ENCODE measurements around the gene LZTFL1. TPM values are rescaled to one million over a fixed set of nuclear protein-coding genes. Genes with fewer than 3 reads are reported as not detected.
"Not testable (repeated sequence)": the region's sequence is repeated elsewhere in the genome, so short reads cannot be mapped to it uniquely, and the experiment has no call there.

The LZTFL1 gene
- total RNA-seq, 1 donor from 2014 or later = 49.4 TPM

DNA sequence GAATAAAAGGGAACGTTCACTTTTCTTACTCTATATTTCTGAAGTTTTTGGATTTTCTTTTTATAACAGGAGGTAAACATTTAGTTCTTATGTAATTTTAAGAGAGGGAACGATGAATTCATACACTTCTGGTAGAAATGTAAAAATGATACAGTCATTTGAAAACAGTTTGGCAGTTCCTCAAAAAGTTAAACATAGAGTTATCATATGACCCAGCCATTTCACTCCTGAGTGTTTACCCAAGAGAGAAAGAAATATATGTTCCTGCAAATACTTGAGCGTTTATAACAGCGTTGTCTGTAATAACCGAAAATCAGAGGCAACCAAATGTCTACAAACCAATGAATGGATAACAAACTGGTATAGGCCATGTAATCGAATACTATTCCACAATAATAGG lies 23.6 kb upstream of the LZTFL1 start:
- DNase-seq (ENCODE audit: low read depth) = no peak

DNA sequence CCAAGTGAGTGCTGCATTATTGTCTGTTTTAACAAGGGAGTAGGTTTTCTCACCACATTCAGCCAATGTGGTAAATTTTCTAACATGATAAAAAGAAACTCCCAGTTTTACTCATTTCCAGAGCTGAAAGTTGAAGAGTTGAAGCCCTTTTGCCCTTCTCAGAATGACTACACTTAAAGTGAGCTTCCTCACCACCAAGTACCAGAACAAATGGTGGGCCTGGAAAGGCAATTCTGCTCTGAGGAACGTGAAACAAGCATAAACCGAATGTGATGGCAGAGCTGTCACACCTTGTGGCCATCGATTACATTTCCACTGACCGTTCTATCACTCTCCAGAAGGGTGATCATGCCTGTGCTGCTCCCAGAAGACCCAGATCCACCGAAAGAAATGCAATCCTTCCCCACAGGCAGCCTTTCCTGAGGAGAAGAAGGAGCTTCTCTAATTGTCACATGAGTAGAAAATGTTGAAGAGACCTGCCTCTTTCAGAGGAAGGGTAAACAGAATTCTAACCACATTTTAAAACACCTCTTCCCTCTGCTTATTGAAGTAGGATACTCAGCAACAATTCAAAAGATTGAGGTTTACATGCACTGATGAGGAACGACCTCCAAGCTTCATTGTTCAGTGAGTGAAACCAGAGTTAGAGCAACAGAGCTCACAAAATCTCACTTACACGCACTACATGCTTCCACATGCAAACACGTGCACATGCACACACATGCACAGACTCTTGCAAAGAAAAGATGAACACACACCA lies 23.0 kb upstream of the LZTFL1 start:
- DNase-seq (ENCODE audit: low read depth) = no peak

DNA sequence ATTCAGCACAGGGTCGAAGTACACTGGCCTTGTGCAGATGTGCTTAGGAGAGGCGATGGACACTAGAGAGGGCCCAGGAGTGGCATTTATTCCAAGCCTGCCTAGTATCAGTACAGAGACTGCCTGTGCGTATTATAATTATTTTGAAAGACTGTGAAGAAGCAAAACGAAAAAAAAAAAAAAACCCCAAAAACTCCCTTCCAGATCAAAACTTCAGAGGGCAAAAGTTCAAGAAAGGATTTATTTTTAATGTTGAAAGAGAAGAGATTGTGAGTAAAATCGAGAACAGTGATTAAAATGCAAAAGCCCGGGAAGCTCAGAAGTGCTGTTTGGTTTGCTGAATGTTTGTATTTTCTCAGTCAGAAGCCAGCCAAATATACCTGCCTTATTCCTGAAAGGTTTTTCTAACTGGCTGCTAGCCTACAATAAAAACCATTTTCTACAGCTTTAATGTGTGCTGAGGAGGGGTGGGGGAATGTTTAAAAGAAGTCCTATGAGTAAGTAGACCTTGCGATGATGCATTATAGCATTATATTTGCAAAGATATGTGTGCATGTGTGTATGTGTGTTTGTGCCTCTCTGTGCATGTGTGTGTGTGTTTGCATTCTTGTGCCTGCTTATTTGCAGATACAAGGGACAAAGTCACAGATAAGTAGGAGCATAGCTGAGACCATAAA lies 19.3 kb upstream of the LZTFL1 start:
- no peak for DNase-seq (ENCODE audit: low read depth)

- DNase-seq (ENCODE audit: low read depth) = no peak
These were observed 18.6 kb upstream of the LZTFL1 start for GRCh38 chr3:45860481-45860880.

DNA sequence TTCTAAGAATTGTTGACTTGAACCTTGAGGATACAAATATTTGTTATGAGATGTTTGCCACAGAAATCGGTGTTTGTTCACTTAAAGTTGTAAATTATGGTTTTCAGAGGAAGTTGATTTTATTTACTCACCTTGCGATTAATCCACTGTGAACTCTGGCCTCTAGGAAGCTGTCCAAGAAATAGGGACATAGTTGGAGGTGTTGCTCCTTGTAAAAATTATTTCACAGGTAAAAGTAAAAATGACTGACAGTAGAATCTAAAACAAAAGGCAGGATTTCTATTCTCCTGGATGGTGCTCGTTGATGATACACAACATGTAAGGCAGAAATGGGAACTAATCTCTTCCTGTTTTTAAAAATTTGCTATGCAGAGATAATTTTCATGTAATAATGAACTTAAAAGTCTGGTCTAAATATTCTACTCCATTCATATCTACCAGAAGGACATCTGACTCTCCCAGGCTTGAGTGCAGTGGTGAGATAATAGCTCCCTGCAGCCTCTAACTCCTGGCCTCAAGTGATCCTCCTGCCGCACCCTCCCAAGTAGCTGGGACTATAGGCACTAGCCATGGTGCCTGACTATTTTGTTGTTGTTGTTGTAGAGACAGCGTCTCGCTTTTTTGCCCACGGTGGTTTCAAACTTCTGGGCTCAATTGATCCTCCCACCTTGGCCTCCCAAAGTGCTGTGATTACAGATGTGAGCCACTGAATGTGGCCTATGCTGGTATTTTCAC lies 17.1 kb upstream of the LZTFL1 start:
- no peak for DNase-seq (ENCODE audit: low read depth)

DNA sequence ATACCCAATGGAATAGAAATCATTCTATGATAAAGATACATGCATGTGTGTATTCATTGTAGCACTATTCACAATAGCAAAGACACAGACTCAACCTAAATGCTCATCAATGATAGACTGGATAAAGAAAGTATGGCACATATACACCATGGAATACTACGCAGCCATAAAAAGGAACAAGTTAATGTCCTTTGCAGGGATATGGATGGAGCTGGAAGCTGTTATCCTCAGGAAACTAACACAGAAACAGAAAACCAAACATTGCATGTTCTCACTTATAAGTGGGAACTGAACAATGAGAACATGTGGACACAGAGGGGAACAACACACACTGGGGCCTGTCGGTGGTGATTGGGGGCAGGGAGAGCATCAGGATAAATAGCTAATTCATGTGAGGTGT lies 15.1 kb upstream of the LZTFL1 start:
- not testable (repeated sequence) for DNase-seq (ENCODE audit: low read depth)

DNA sequence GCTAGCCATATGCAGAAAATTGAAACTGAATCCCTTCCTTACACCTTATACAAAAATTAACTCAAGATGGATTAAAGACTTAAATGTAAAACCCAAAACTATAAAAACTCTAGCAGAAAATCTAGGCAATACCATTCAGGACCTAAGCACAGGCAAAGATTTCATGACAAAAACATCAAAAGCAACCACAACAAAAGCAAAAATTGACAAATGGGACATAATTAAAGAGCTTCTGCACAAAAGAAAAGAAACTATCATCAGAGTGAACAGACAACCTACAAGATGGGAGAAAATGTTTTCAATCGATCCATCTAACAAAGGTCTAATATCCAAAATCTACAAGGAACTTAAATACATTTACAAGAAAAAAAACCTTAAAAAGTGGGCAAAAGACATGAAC lies 14.4 kb upstream of the LZTFL1 start:
- DNase-seq (ENCODE audit: low read depth) = not testable (repeated sequence)

DNA sequence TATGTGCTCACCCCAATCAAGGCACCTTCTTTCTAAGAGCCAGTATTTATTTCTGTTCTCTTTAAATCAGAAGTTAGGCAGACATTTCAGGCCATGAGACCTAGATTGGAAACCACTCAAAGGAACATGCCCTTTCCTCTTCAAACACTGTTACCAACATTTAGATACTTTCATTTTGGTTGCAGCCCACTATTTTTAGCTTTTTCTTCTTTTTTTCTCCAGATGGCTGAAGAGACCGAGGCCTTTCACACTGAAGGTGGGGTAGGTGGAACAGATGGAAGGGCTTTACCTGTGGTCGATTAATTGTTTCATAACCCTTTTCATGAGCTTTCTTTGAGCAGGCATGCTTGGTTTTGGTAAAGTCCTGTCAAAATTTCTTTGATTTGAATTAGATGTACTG lies 10.9 kb upstream of the LZTFL1 start:
- no peak for DNase-seq (ENCODE audit: low read depth)

GRCh38 chr3:45848392-45848791 lies 6.5 kb upstream of the LZTFL1 start:
- no peak for DNase-seq (ENCODE audit: low read depth)

GRCh38 chr3:45844616-45845015 lies 2.7 kb upstream of the LZTFL1 start:
- no peak for DNase-seq (ENCODE audit: low read depth)

DNA sequence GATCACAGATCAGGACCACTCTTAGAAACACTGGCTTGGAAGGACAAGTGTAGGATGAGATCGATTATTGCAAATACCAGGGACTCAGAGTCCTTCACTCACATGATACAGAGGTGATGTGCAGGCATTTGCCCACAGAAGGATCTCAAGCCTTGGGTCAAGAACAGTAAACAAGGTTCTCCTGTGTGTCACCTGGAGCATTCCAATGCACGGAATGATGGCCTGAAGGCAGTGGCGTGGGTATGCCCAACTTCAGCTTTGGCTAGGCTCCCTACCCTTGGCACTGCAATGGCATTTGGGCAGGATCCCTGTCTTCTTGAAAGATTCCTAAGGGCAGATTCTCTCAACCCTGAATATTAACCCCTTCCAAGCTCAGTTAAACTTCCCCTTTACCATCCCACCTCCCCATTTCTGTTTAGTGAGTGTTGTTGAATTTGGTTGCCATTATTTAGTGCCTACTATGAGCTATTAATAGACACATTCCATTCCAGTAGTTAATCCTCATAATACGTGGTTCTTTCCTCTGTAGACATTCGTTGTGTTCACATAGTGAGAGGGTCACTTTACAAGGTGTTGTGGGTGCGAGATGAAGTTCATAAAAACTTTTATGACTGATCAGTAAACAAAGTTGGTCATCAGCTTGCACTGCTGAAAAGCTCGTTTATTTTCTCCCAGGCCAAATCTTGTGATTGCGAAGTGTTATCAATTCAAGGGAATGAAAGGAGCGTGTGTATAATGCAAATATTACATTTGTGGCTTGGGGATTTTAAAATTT lies 1.1 kb upstream of the LZTFL1 start:
- DNase-seq (ENCODE audit: low read depth) = no peak

DNA sequence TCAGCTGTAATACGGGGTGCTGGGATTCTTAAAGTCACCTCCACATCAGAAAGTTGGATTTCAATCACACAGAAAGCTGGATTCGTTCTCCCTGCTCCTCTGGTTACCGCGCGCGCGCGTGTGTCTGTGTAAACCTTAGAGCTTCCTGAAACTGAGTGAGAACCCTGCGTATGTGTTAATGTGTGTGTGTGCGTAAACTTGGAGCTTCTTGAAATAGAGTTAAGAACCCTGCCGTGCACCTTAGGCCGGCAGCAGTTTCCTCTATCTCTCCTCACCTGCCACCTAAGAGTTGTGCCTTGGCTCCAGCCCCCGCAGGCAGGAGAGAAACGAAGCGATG lies 531 bp downstream of the LZTFL1 start:
- DNase-seq (ENCODE audit: low read depth) = peak; percentile 27

DNA sequence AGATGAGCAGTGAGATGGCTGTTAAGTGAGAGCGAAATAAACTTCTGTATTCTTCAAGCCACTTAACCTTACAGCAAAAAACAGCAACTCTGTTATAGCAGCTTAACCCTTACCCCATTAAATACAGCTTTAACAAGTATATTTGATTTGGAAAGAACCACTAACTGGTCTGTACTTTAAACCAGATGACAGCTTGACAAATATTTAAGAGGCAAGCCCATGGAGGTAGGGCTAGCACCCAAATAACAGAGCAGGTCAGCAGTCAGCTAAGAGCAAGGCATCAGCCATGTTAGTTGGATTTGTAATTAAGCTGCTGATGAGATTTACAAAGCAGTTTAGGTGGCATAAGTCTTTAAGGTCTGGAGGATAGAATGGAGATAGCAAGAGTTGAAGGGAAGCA lies 3.5 kb downstream of the LZTFL1 start:
- DNase-seq (ENCODE audit: low read depth) = no peak

GRCh38 chr3:45832699-45833098 lies 9.2 kb downstream of the LZTFL1 start:
- DNase-seq (ENCODE audit: low read depth) = peak; percentile 56

DNA sequence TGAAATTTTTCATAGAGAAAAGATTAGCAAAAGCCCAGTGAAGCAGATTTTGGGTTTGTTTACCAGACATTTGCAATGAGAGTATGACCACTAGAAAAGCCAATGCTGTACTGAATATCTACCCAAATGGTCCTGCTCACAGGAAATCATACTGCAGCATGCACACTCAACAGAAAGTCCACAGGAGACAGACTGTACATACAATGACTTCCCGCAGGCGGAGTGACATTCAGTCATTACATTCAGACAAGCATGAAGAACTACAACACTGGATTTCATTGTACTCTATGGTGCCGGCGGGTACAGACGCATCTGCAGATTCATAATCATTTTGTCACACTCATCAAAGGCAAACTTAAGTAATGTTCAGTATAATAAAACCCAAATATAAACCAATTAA lies 11.8 kb downstream of the LZTFL1 start:
- no peak for DNase-seq (ENCODE audit: low read depth)

- no peak for DNase-seq (ENCODE audit: low read depth)
These were observed 15.0 kb downstream of the LZTFL1 start for GRCh38 chr3:45826908-45827307.

DNA sequence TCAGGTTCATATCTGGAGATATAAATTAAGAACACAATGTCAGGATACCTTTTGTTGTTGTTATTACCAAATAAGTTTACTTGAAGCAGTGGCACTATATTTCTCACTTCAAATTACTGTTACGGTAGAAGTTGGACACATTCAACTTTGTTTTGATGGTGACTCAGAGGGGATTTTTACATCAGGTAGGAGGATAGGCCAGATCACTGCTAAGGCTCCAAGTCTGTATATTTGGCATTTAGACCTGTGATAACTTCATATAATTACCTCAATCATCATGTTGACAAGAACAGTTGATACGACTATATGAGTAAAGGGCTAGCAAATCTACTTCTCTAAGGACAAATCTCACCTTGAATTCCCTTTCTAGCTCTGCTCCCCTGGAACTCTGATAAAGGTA lies 15.6 kb downstream of the LZTFL1 start:
- peak; percentile 37 for DNase-seq (ENCODE audit: low read depth)

- no peak for DNase-seq (ENCODE audit: low read depth)
These were observed 20.8 kb downstream of the LZTFL1 start for GRCh38 chr3:45821127-45821526.

DNA sequence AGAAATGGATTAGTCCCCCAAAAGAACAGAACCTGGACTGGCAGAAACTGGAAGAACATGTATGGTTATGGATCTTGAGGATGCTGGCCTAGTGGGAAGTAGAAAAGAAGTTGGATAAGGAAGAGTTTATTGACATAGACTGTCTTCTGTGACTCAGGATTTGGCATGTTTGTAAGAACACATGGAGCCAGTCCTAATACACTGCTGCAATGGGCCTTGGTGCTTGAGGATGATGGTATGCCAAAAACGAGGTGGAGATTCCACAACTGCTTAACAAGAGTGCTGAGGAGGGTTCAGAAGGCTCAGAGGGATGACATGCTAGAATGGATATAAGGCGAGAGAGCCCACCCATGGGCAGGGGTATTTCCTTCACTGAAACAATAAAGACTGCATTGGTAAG lies 22.4 kb downstream of the LZTFL1 start:
- no peak for DNase-seq (ENCODE audit: low read depth)

DNA sequence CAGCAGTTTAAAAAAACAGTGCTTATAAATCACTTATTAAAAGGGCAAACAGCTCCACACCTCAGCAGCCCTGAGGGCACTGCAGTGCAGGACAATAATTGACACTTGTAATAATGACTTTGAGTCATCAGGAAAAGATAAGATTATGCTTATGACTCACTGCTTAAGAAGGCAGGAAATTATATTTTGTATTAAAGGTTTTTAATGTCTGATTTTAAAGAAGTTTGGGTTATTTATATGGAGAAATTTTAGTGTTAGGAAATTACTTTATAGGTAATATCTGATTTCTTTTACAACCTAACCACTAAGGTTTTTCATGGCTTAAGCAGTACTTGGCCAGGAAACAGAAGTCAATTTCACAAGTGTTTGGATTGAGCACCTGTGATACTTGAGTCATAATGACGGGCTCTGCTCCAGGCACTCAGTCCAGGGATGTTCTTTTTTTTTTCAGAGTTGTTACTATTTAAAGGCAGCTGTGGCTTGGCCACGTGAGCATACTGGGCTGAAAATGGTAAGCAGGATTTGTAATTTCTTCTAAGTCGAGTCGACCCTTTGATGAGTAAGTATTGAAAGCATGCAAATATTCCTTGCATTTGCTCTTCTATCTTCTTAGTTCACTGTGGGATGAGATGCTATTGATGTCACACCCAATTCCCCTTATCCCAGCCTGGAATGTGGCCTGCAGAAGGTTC lies 23.9 kb downstream of the LZTFL1 start:
- peak; percentile 99 for DNase-seq (ENCODE audit: low read depth)

- DNase-seq (ENCODE audit: low read depth) = peak; percentile 48
These were observed 25.4 kb downstream of the LZTFL1 start for GRCh38 chr3:45816544-45816943.

GRCh38 chr3:45814322-45814721 lies 27.6 kb downstream of the LZTFL1 start:
- DNase-seq (ENCODE audit: low read depth) = no peak

Measured in renal cortical epithelial cell (primary cell).